NOMO-1 treated with dmso at 0.1 percent for 144 hours (cell line): ENCODE measurements around the gene KAZN.

Source experiments
- DNase-seq: peaks from one replicate; lab custom pipeline; 2025; ENCODE audit not compliant: unreplicated experiment; lab: John Stamatoyannopoulos, UW

Gene KAZN

GRCh38 chr1:14761291-14762153, 163.0 kb downstream of the KAZN start:
- DNase-seq = no peak

- DNase-seq = no peak
Measured at GRCh38 chr1:14763977-14764376, 165.5 kb downstream of the KAZN start.

- DNase-seq = no peak
Measured at GRCh38 chr1:14765773-14766172, 167.3 kb downstream of the KAZN start.

GRCh38 chr1:14767075-14767474, 168.6 kb downstream of the KAZN start:
- no peak for DNase-seq

GRCh38 chr1:14768582-14769304, 170.3 kb downstream of the KAZN start:
- DNase-seq = no peak

- DNase-seq = no peak
Measured at GRCh38 chr1:14769486-14770274, 171.2 kb downstream of the KAZN start.

GRCh38 chr1:14773396-14774025, 175.0 kb downstream of the KAZN start:
- DNase-seq = no peak

- DNase-seq = no peak
Measured at GRCh38 chr1:14774225-14774624, 175.7 kb downstream of the KAZN start.

- no peak for DNase-seq
Measured at GRCh38 chr1:14774988-14775387, 176.5 kb downstream of the KAZN start.

- DNase-seq = no peak
Measured at GRCh38 chr1:14775434-14775833, 176.9 kb downstream of the KAZN start.

GRCh38 chr1:14777516-14778506, 179.3 kb downstream of the KAZN start:
- DNase-seq = no peak

GRCh38 chr1:14778541-14778897, 180.0 kb downstream of the KAZN start:
- DNase-seq = no peak

GRCh38 chr1:14778898-14779865, 180.7 kb downstream of the KAZN start:
- DNase-seq = no peak

GRCh38 chr1:14780271-14780670, 181.8 kb downstream of the KAZN start:
- DNase-seq = peak; percentile 85

- DNase-seq = no peak
Measured at GRCh38 chr1:14781811-14782210, 183.3 kb downstream of the KAZN start.

- no peak for DNase-seq
Measured at GRCh38 chr1:14782741-14783591, 184.5 kb downstream of the KAZN start.

GRCh38 chr1:14783592-14783886, 185.1 kb downstream of the KAZN start:
- no peak for DNase-seq
